CD4-positive, alpha-beta T cell treated with Interferon gamma for 1 hour (primary cell): ENCODE data around the gene IL17REL.

Experiments used
- DNase-seq: peaks from one replicate; pipeline ENCODE4 v3.0.0-alpha.2; 2020

IL17REL gene

GRCh38 chr22:50012211-50013181 lies at the start of gene IL17REL:
TSS of gene IL17REL (minus strand) at chr22:50012765. CDS start at chr22:50012646, 119 bp downstream.
- no peak for DNase-seq

GRCh38 chr22:50061824-50062355 lies 49.3 kb upstream of the IL17REL start:
- no peak for DNase-seq

GRCh38 chr22:50061141-50061823 lies 48.7 kb upstream of the IL17REL start:
- DNase-seq, result no peak

- DNase-seq, result no peak
Observed at GRCh38 chr22:50060441-50061140, 48.0 kb upstream of the IL17REL start.

GRCh38 chr22:50059881-50060262 lies 47.3 kb upstream of the IL17REL start:
- DNase-seq, result no peak

- no peak for DNase-seq
Observed at GRCh38 chr22:50058906-50059880, 46.6 kb upstream of the IL17REL start.

GRCh38 chr22:50058061-50058905 lies 45.7 kb upstream of the IL17REL start, which contains the start of gene TTLL8:
TSS of gene TTLL8 (minus strand) at chr22:50058298.
- no peak for DNase-seq

- no peak for DNase-seq
Observed at GRCh38 chr22:50057278-50058060, 44.9 kb upstream of the IL17REL start.

GRCh38 chr22:50056214-50056972 lies 43.8 kb upstream of the IL17REL start:
- DNase-seq, result no peak

GRCh38 chr22:50053861-50054260 lies 41.3 kb upstream of the IL17REL start:
- DNase-seq, result no peak

GRCh38 chr22:50051930-50052329 lies 39.4 kb upstream of the IL17REL start:
- no peak for DNase-seq

GRCh38 chr22:50049299-50050195 lies 37.0 kb upstream of the IL17REL start:
- no peak for DNase-seq

GRCh38 chr22:50048836-50049235 lies 36.3 kb upstream of the IL17REL start:
- no peak for DNase-seq

GRCh38 chr22:50048061-50048765 lies 35.6 kb upstream of the IL17REL start:
- DNase-seq, result no peak

GRCh38 chr22:50047346-50047745 lies 34.8 kb upstream of the IL17REL start:
- DNase-seq, result no peak

GRCh38 chr22:50046481-50047245 lies 34.1 kb upstream of the IL17REL start:
- no peak for DNase-seq

GRCh38 chr22:50046019-50046415 lies 33.5 kb upstream of the IL17REL start:
- DNase-seq, result no peak
